GM23248 (cell line): ENCODE measurements around the gene CD6. TPM values are rescaled to one million over a fixed set of nuclear protein-coding genes. Genes with fewer than 3 reads are reported as not detected.

Experiments
- DNase-seq: peaks from one replicate; pipeline ENCODE4 v3.0.0-alpha.2; 2015
- H2AFZ ChIP-seq: fragments of 200-600 bp; sonication (generic); 2 replicates; pipeline ENCODE4 v1.6.1; 2016; ENCODE audit warnings: antibody characterized with exemption
- H3F3A ChIP-seq: fragments of 200-600 bp; sonication (generic); 2 replicates; pipeline ENCODE4 v1.6.1; 2016; ENCODE audit warnings: mild to moderate bottlenecking, antibody characterized with exemption, mixed run types; ENCODE audit not compliant: insufficient read depth
- H3K27ac ChIP-seq: fragments of 200-600 bp; sonication (generic); 2 replicates; pipeline ENCODE4 v1.5.1; 2016; ENCODE audit warnings: mild to moderate bottlenecking
- H3K27me3 ChIP-seq: fragments of 200-600 bp; sonication (generic); replicated peaks from 2 replicates; pipeline ENCODE4 v1.6.1; 2016; ENCODE audit warnings: mild to moderate bottlenecking; ENCODE audit not compliant: insufficient read depth
- H3K36me3 ChIP-seq: fragments of 200-600 bp; sonication (generic); 2 replicates; pipeline ENCODE4 v1.6.1; 2016; ENCODE audit warnings: low read depth, mild to moderate bottlenecking
- H3K4me1 ChIP-seq: fragments of 200-600 bp; sonication (generic); 2 replicates; pipeline ENCODE4 v1.6.1; 2016; ENCODE audit warnings: mild to moderate bottlenecking; ENCODE audit not compliant: insufficient read depth
- H3K4me2 ChIP-seq: fragments of 200-600 bp; sonication (generic); one replicate; pipeline ENCODE4 v1.6.1; 2016; ENCODE audit warnings: mild to moderate bottlenecking; ENCODE audit not compliant: unreplicated experiment
- H3K4me3 ChIP-seq: fragments of 200-600 bp; sonication (generic); 2 replicates; pipeline ENCODE4 v1.5.1; 2016; ENCODE audit warnings: mild to moderate bottlenecking
- H3K79me2 ChIP-seq: fragments of 200-600 bp; sonication (generic); 2 replicates; pipeline ENCODE4 v1.6.1; 2016; ENCODE audit warnings: mild to moderate bottlenecking; ENCODE audit not compliant: insufficient read depth
- H3K9ac ChIP-seq: fragments of 200-600 bp; sonication (generic); 2 replicates; pipeline ENCODE4 v1.6.1; 2016; ENCODE audit warnings: mild to moderate bottlenecking
- H3K9me2 ChIP-seq: fragments of 200-600 bp; sonication (generic); 2 replicates; pipeline ENCODE4 v1.6.1; 2016; ENCODE audit warnings: mixed run types, mild to moderate bottlenecking, moderate library complexity; ENCODE audit not compliant: insufficient read depth
- H3K9me3 ChIP-seq: fragments of 200-600 bp; sonication (generic); one replicate; pipeline ENCODE4 v1.6.1; 2017; ENCODE audit warnings: low read depth
- H4K20me1 ChIP-seq: fragments of 200-600 bp; sonication (generic); 2 replicates; pipeline ENCODE4 v1.6.0; 2016; ENCODE audit not compliant: insufficient read depth
- EZH2 ChIP-seq: fragments of 200-600 bp; sonication (generic); IDR thresholded peaks from 2 replicates; pipeline ENCODE4 v1.6.1; 2018; ENCODE audit warnings: antibody characterized with exemption, mild to moderate bottlenecking; ENCODE audit not compliant: insufficient read depth, poor library complexity, severe bottlenecking
- EZH2phosphoT487 ChIP-seq: fragments of 200-600 bp; sonication (generic); IDR thresholded peaks from 2 replicates; pipeline ENCODE4 v1.6.1; 2018; ENCODE audit warnings: antibody characterized with exemption, moderate library complexity, mild to moderate bottlenecking, low read depth; ENCODE audit not compliant: insufficient read depth
- WGBS, 2 experiments: methylation state at CpG; one replicate each; pipeline ENCODE4 v1.1.6; 2015 to 2017; ENCODE audit warnings: low lambda C conversion rate in 2 of 2, low coverage in 1 of 2; ENCODE audit errors: missing lambda C conversion rate in 2 of 2; 5-methylcytosine and 5-hydroxymethylcytosine counted together
- in situ Hi-C: fragments of 300-500 bp; cut with MboI; formaldehyde crosslinking; loops from 2 replicates; pipeline ENCODE4 v1.15.0; 2020
- polyA plus RNA-seq: library from polyadenylated mRNA; unstranded; fragments of >200 nt; fragmentation: Nextera tagmentation; extraction: Ambion mirVana; gene quantifications from 2 replicates; pipeline ENCODE4 v1.2.1, GENCODE V29; 2016
- total RNA-seq: library from RNA; depleted of rRNA; stranded (reverse); fragments of >200 nt; shearing (Covaris generic); gene quantifications from 2 replicates; pipeline ENCODE4 v1.2.3, GENCODE V29; 2014

The CD6 gene
- total and polyA plus RNA-seq, 2 experiments from 2014 or later: not detected

GRCh38 chr11:61021661-61022212, 50.3 kb downstream of the CD6 start:
- H3K9me2 ChIP-seq: no peaks in the 10 kb centered on the region
- H3K9ac ChIP-seq: no peak overlapping the region
- no peak overlapping the region for H3K27ac ChIP-seq
- DNase-seq: no peak
- no peaks in the 10 kb centered on the region for H3K36me3 ChIP-seq
- TF ChIP-seq EZH2phosphoT487 (no peak), EZH2 (no peak)
- no peaks in the 10 kb centered on the region for H3K9me3 ChIP-seq
- no peaks in the 10 kb centered on the region for H3K79me2 ChIP-seq
- no peak overlapping the region for H3K4me2 ChIP-seq
- no peaks in the 10 kb centered on the region for H3F3A ChIP-seq
- no peak overlapping the region for H3K4me3 ChIP-seq
- H4K20me1 ChIP-seq: no peaks in the 10 kb centered on the region
- in situ Hi-C loops: no loop called here
- 16 to 23% methylated on average over 11 to 13 of the region's 14 CpGs for whole genome bisulfite sequencing, 2 experiments
- peaks cover 20% of the 10 kb centered on the region; the same call in 1 of the 2 replicates for H3K27me3 ChIP-seq
- no peak overlapping the region for H2AFZ ChIP-seq
- no peaks in the 10 kb centered on the region for H3K4me1 ChIP-seq

- no peak overlapping the region for H3K4me3 ChIP-seq
- H3F3A ChIP-seq: no peaks in the 10 kb centered on the region
- H3K27ac ChIP-seq: no peak overlapping the region
- DNase-seq: no peak
- peaks cover 17% of the 10 kb centered on the region; the same call in 1 of the 2 replicates for H3K27me3 ChIP-seq
- H3K9me3 ChIP-seq: no peaks in the 10 kb centered on the region
- H2AFZ ChIP-seq: no peak overlapping the region
- H3K4me2 ChIP-seq: no peak overlapping the region
- no peak overlapping the region for H3K9ac ChIP-seq
- no peaks in the 10 kb centered on the region for H3K36me3 ChIP-seq
- no peaks in the 10 kb centered on the region for H3K4me1 ChIP-seq
- no peaks in the 10 kb centered on the region for H3K79me2 ChIP-seq
- 52 to 60% methylated on average over 7 to 10 of the region's 10 CpGs for WGBS, 2 experiments
- H3K9me2 ChIP-seq: no peaks in the 10 kb centered on the region
- in situ Hi-C loops: no loop called here
- H4K20me1 ChIP-seq: no peaks in the 10 kb centered on the region
- TF ChIP-seq EZH2 (no peak), EZH2phosphoT487 (no peak)
Measured at GRCh38 chr11:61022311-61023085, 51.0 kb downstream of the CD6 start.

- Histone ChIP-seq H2AFZ (no peak overlapping the region), H3F3A (no peaks in the 10 kb centered on the region), H4K20me1 (no peaks in the 10 kb centered on the region), H3K9me2 (no peaks in the 10 kb centered on the region), H3K36me3 (no peaks in the 10 kb centered on the region), H3K9ac (no peak overlapping the region), H3K79me2 (no peaks in the 10 kb centered on the region), H3K27me3 (peaks cover 17% of the 10 kb centered on the region; the same call in 1 of the 2 replicates), H3K4me1 (no peaks in the 10 kb centered on the region), H3K9me3 (no peaks in the 10 kb centered on the region), H3K4me2 (no peak overlapping the region), H3K4me3 (no peak overlapping the region), H3K27ac (no peak overlapping the region)
- WGBS, 2 experiments: 57 to 59% methylated on average over 18 of the region's 18 CpGs
- DNase-seq: no peak
- no peak for TF ChIP-seq EZH2phosphoT487
- no peak for TF ChIP-seq EZH2
- in situ Hi-C loops: no loop called here
Measured at GRCh38 chr11:61023086-61023965, 51.8 kb downstream of the CD6 start.

- Histone ChIP-seq H3K27ac (no peak overlapping the region), H2AFZ (no peak overlapping the region), H3K36me3 (no peaks in the 10 kb centered on the region), H3K9ac (no peak overlapping the region), H3K9me2 (no peaks in the 10 kb centered on the region), H3K4me2 (no peak overlapping the region), H4K20me1 (no peaks in the 10 kb centered on the region), H3K27me3 (peaks cover 17% of the 10 kb centered on the region; the same call in 1 of the 2 replicates), H3K79me2 (no peaks in the 10 kb centered on the region), H3K4me3 (no peak overlapping the region), H3F3A (no peaks in the 10 kb centered on the region), H3K9me3 (no peaks in the 10 kb centered on the region), H3K4me1 (no peaks in the 10 kb centered on the region)
- TF ChIP-seq EZH2: no peak
- no peak for TF ChIP-seq EZH2phosphoT487
- 1 to 2% methylated on average over 5 of the region's 5 CpGs for WGBS, 2 experiments
- DNase-seq: no peak
- in situ Hi-C loops: no loop called here
Measured at GRCh38 chr11:61023966-61024295, 52.5 kb downstream of the CD6 start.
